IPS-11a (cell line): ENCODE data around the gene TMEM51.

Source experiments
- H3K4me3 ChIP-seq: one replicate; pipeline ENCODE4 v1.5.1; 2013; ENCODE audit warnings: low read depth, low read length, control low read depth

The TMEM51 gene

DNA sequence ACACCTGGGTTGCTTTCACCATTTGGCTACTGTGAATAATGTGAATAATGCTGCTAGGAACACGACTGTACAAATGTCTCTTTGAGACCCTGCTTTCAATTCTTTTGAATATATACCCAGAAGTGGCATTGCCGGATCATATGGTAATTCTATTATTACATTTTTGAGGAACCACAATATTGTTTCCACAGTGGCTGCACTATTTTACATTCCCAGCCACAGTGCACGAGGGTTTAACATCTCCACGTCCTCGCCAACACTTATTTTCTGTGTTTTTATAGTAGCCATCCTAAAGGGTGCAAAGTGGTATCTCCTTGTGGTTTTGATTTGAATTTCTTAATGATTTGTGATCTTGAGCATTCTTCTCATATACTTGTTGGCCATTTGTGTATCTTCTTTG lies 109.2 kb downstream of the TMEM51 start:
- H3K4me3 ChIP-seq, result no peak overlapping the region

DNA sequence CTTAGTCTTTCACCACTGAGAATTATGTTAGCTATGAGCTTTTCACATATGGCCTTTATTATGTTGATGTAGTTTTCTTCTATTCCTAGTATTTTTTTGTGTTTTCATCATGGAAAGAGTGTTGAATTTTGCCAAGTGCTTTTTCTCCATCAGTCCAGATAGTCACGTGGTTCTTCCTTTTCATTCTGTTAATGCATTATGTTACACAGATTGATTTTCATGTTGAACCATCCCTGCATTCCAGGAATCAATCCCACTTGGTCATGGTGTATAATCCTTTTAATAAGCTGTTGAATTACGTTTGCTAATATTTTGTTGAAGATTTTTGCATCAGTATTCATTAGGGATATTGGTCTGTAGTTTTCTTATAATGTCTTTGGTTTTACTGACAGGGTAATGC lies 111.2 kb downstream of the TMEM51 start:
- H3K4me3 ChIP-seq, result no peak overlapping the region
